UCSD-AML1 (cell line): Measurements from ENCODE around the gene TCF4.

ENCODE experiments used
- DNase-seq: peaks from one replicate; lab custom pipeline; 2025; ENCODE audit not compliant: unreplicated experiment; lab: John Stamatoyannopoulos, UW

The TCF4 gene

GRCh38 chr18:55219059-55219458 lies 368.9 kb downstream of the TCF4 start:
- no peak for DNase-seq

GRCh38 chr18:55214969-55215368 lies 373.0 kb downstream of the TCF4 start:
- no peak for DNase-seq

- no peak for DNase-seq
Observed at GRCh38 chr18:55214534-55214933, 373.5 kb downstream of the TCF4 start.

- no peak for DNase-seq
Observed at GRCh38 chr18:55213586-55213985, 374.4 kb downstream of the TCF4 start.

- no peak for DNase-seq
Observed at GRCh38 chr18:55206927-55207326, 381.1 kb downstream of the TCF4 start.

- DNase-seq, result no peak
Observed at GRCh38 chr18:55202232-55202917, 385.6 kb downstream of the TCF4 start.

GRCh38 chr18:55199291-55199963 lies 388.6 kb downstream of the TCF4 start:
- DNase-seq, result no peak

GRCh38 chr18:55195863-55196262 lies 392.1 kb downstream of the TCF4 start:
- no peak for DNase-seq

- no peak for DNase-seq
Observed at GRCh38 chr18:55189972-55190371, 398.0 kb downstream of the TCF4 start.

GRCh38 chr18:55186588-55186987 lies 401.4 kb downstream of the TCF4 start:
- no peak for DNase-seq

- no peak for DNase-seq
Observed at GRCh38 chr18:55185391-55185790, 402.6 kb downstream of the TCF4 start.

GRCh38 chr18:55179835-55180234 lies 408.2 kb downstream of the TCF4 start:
- DNase-seq, result no peak

- DNase-seq, result no peak
Observed at GRCh38 chr18:55179425-55179824, 408.6 kb downstream of the TCF4 start.

- no peak for DNase-seq
Observed at GRCh38 chr18:55173291-55173690, 414.7 kb downstream of the TCF4 start.
